Tibial nerve (tissue), 4 donors: ENCODE data around the gene PPP2R3B. TPM values are rescaled to one million over a fixed set of nuclear protein-coding genes. Genes with fewer than 3 reads are reported as not detected.

Experiments used
- DNase-seq, 2 donors: peaks; one replicate each; pipeline ENCODE4 v3.0.0-alpha.2; 2019; ENCODE audit warnings: low spot score in 2 of 2
- H3K27ac ChIP-seq, 4 donors: fragments of 200-600 bp; sonication (generic) in 3 of 4; one replicate each; pipeline ENCODE4 v1.5.1; 2017 to 2019; ENCODE audit warnings: mild to moderate bottlenecking in 1 of 4
- H3K27me3 ChIP-seq, 2 donors: fragments of 200-600 bp; sonication (generic) in 1 of 2; one replicate each; pipeline versions ENCODE4 v1.5.1 to v1.6.0; 2017 to 2019
- H3K36me3 ChIP-seq, 3 donors: fragments of 200-600 bp; sonication (generic); one replicate each; pipeline ENCODE4 v1.5.1; 2018 to 2019
- H3K4me1 ChIP-seq, 4 donors: fragments of 200-600 bp; sonication (generic) in 3 of 4; one replicate each; pipeline ENCODE4 v1.5.1; 2017 to 2019
- H3K4me3 ChIP-seq, 4 donors: fragments of 200-600 bp; sonication (generic) in 3 of 4; one replicate each; pipeline ENCODE4 v1.5.1; 2017 to 2019; ENCODE audit warnings: mild to moderate bottlenecking in 1 of 4, moderate library complexity in 1 of 4
- H3K9me3 ChIP-seq, 4 donors: fragments of 200-600 bp; sonication (generic) in 3 of 4; one replicate each; pipeline ENCODE4 v1.5.1; 2017 to 2019
- EP300 ChIP-seq, 2 donors: sonication (generic); formaldehyde crosslinking; IDR thresholded peaks; one replicate each; pipeline ENCODE4 v1.6.1; 2017; ENCODE audit warnings: antibody characterized with exemption in 2 of 2, mild to moderate bottlenecking in 1 of 2
- POLR2A ChIP-seq, 2 donors: fragments of 450-650 bp; IDR thresholded peaks; one replicate each; pipeline ENCODE4 v1.6.1; 2017; ENCODE audit warnings: antibody characterized with exemption in 2 of 2, mild to moderate bottlenecking in 2 of 2, moderate library complexity in 2 of 2
- WGBS, 2 donors: methylation state at CpG; one replicate each; pipeline ENCODE4 v1.1.5; 2018; 5-methylcytosine and 5-hydroxymethylcytosine counted together
- total RNA-seq, 4 donors: library from RNA; depleted of rRNA; stranded (reverse); fragments of >200 nt; gene quantifications; one replicate each; pipeline ENCODE4 v1.1.0, GENCODE V29; 2016
- TF ChIP-seq, protein P1 (sequence below), 5 experiments: fragments of 200-600 bp in 3 of 5; fragments of 450-650 bp in 2 of 5; sonication (generic) in 3 of 5; IDR thresholded peaks; one replicate each; pipeline ENCODE4 v1.5.1; 2016 to 2019; ENCODE audit warnings: antibody characterized with exemption in 5 of 5, mild to moderate bottlenecking in 3 of 5, moderate library complexity in 2 of 5

PPP2R3B gene
- total RNA-seq, 4 donors from 2014 or later, result 20.4 to 59.4 (median 32.7) TPM

DNA sequence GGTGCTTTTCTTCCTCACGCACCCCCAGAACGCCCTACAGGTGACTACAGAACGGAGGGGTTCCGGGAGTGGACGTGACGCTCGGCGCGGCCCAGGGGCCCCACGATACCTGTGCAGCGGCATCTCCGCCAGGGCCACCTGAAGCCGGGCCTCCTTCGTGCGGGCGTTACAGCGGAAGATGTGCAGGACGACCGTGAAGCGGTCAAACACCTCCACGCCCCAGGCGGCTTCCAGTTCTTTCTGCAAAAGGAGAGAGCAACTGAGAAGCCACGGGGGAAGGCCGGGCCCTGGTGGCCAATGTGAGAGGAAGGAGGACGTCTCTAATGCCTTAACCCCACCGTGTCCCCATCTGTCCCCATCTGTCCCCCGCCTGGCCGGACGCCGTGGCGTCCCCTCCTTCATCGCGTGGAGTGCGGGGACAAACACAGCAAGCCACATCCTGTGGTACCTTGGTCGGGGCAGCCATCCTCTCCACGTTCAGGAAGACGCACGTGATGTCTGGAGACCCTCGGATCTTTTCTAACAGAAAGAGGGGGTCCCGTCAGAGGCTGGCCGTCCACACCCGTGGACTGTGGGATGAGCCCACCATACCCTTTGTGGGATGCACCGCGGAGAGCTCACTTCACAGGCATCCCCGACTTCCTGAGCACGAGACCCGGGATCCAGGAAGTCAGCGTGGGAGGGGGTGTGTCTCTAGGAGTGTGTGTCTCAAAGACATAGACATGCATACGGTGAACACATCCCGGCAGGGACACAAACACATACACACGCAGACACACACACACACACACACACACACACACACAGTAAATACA lies 71.7 kb downstream of the PPP2R3B start:
- H3K27ac ChIP-seq, result no peak overlapping the region
- no peak overlapping the region for H3K4me3 ChIP-seq
- H3K4me1 ChIP-seq, result peaks cover 0 to 21% (median 5%) of the 10 kb centered on the region in 4 donors
- H3K9me3 ChIP-seq, result no peaks in the 10 kb centered on the region
- H3K36me3 ChIP-seq, result peaks cover 10 to 65% (median 12%) of the 10 kb centered on the region in 3 donors
- 90 to 92% methylated on average over 50 of the region's 51 CpGs for WGBS, 2 donors
- no peak for DNase-seq
- no peak for TF ChIP-seq EP300 (IDR thresholded peaks at IDR 0.05)
- no peaks in the 10 kb centered on the region for H3K27me3 ChIP-seq

DNA sequence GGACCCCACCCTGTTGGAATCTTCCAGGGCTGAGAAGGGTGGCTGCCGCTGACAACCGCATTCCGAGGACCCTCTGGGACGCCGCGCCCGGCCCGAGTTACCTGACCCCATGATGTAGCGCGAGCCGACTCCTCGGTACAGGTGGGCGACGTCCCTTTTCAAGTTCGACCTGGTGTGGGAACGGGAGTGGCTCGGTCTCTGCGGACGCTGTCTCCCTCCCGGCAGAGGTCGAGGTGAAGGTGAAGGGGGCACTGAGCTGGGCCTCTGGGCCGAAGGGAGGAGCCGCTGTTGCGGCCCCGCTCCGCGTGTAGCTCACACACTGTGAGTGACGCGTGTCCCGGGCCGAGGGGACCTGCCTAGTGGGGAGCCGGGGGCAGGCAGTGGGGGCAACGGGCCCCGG lies 72.7 kb downstream of the PPP2R3B start:
- DNase-seq, result no peak
- no peaks in the 10 kb centered on the region for H3K9me3 ChIP-seq
- H3K36me3 ChIP-seq, result peaks cover 12 to 74% (median 13%) of the 10 kb centered on the region in 3 donors
- WGBS, 2 donors, result 94 to 96% methylated on average over 34 of the region's 34 CpGs
- peaks cover 0 to 16% (median 0%) of the 10 kb centered on the region in 4 donors for H3K4me1 ChIP-seq
- H3K27me3 ChIP-seq, result no peaks in the 10 kb centered on the region
- H3K27ac ChIP-seq, result no peak overlapping the region
- no peak overlapping the region for H3K4me3 ChIP-seq
- TF ChIP-seq, protein P1, sequence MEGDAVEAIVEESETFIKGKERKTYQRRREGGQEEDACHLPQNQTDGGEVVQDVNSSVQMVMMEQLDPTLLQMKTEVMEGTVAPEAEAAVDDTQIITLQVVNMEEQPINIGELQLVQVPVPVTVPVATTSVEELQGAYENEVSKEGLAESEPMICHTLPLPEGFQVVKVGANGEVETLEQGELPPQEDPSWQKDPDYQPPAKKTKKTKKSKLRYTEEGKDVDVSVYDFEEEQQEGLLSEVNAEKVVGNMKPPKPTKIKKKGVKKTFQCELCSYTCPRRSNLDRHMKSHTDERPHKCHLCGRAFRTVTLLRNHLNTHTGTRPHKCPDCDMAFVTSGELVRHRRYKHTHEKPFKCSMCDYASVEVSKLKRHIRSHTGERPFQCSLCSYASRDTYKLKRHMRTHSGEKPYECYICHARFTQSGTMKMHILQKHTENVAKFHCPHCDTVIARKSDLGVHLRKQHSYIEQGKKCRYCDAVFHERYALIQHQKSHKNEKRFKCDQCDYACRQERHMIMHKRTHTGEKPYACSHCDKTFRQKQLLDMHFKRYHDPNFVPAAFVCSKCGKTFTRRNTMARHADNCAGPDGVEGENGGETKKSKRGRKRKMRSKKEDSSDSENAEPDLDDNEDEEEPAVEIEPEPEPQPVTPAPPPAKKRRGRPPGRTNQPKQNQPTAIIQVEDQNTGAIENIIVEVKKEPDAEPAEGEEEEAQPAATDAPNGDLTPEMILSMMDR (IDR thresholded peaks at IDR 0.05), result no peak
- TF ChIP-seq POLR2A (IDR thresholded peaks at IDR 0.05), result no peak
- TF ChIP-seq EP300 (IDR thresholded peaks at IDR 0.05), result no peak

DNA sequence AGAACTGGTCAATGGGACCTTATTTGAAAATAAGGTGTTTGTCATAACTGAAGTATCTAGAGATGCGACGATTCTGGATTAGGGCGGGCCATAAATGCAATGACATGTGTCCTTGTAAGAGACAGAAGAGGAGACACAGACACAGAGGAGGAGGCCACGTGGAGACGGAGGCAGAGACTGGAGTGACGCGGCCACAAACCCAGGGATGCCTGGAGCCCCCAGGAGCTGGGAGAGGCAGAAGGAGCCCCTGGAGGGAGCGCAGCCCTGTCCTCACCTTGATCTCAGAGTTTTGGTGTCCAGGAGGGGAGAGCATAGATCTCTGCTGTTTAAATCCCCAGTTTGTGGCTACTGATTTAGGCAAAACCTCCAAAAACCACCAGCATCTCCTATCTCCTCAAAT lies 73.2 kb downstream of the PPP2R3B start:
- Histone ChIP-seq H3K4me3 (no peak overlapping the region), H3K27ac (no peak overlapping the region), H3K36me3 (peaks cover 12 to 78% (median 17%) of the 10 kb centered on the region in 3 donors), H3K9me3 (no peaks in the 10 kb centered on the region), H3K4me1 (peaks cover 0 to 16% (median 0%) of the 10 kb centered on the region in 4 donors), H3K27me3 (no peaks in the 10 kb centered on the region)
- DNase-seq, result no peak
- 90 to 98% methylated on average over 8 of the region's 8 CpGs for WGBS, 2 donors
- TF ChIP-seq POLR2A (IDR thresholded peaks at IDR 0.05), result no peak
- TF ChIP-seq, protein P1 (IDR thresholded peaks at IDR 0.05), result no peak
- no peak for TF ChIP-seq EP300 (IDR thresholded peaks at IDR 0.05)

DNA sequence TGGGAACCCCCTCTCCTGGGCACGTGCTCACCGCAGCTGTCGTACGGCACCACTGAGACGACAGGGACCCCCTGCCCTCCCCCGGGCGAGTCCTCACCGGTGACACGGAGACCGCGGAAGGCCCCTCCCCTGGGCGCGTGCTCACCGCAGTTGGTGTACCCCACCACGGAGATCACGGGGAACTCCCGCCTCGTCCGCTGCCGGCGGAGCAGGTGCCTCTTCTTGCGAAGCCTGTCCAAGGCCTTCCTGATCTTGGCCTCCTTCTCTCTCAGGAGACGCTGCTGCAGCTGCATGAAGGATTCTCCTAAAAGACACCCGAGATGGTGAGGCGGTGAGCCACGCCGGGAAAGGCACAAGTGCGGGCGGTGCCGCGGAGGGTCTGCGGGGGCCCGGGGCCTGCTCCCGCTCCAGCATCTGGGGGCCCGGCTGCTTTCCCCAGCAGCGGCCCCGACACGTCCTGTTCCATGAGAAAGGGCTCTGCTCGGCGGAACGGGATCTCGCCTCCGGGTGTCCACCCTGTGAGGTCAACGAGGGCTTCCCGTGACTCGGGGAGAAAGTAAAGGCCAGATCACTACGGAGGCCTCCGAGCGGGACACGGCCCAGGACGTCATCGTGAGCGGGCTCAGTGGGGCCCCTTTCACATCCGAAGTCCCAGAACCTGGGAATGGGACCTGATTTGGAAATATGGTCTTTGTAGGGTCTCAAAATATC lies 73.9 kb downstream of the PPP2R3B start:
- peaks cover 12 to 85% (median 17%) of the 10 kb centered on the region in 3 donors for H3K36me3 ChIP-seq
- no peaks in the 10 kb centered on the region for H3K9me3 ChIP-seq
- peaks cover 0 to 14% (median 0%) of the 10 kb centered on the region in 4 donors for H3K4me1 ChIP-seq
- no peak overlapping the region for H3K27ac ChIP-seq
- H3K27me3 ChIP-seq, result no peaks in the 10 kb centered on the region
- H3K4me3 ChIP-seq, result no peak overlapping the region
- 88 to 92% methylated on average over 39 to 49 of the region's 54 CpGs for WGBS, 2 donors
- no peak for TF ChIP-seq EP300 (IDR thresholded peaks at IDR 0.05)
- no peak for TF ChIP-seq POLR2A (IDR thresholded peaks at IDR 0.05)
- TF ChIP-seq, protein P1 (IDR thresholded peaks at IDR 0.05), result no peak
- no peak for DNase-seq

DNA sequence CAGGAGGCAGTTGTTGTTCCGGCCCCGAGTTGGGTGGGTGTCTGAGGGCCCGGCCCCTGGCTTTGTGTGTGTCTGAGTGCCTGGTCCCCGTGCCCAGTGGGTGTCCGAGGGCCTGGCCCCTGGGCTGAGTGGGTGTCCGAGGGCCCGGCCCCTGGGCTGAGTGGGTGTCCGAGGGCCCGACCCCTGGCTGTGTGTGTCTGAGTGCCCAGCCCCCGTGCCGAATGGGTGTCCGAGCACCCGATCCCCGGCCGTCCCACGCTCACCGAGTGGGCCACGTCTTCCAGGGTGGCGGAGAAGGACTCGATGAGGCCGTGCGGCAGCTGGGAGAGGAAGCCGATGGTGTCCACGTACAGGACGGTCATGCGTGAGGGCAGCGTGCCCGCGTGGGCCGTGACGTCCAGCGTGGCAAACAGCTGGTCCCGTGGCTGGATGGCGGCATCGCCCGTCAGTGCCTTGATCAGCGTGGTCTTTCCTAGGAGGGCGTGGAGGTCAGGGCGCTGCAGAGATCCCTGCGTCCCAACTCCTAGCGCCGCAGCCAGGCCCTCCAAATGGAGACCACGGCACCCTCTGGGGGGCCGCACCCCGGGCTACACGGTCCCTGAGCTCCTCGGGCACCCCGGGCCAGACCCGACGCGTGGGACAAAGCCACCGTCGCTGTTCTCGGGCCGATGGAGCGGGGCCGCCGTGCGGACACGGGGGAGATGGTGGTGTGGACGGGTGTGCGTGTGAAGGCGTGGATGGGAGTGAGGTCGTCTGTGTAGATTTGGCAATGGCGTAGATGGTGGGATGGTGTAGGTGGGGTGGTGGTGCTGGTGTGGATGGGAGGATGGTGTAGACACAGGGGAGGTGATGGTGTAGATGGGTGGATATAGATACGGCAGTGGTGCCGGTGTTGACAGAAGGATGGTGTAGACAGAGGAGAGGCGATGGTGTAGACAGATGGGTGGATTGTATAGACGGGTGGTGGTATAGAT lies 75.3 kb downstream of the PPP2R3B start:
- Histone ChIP-seq H3K9me3 (no peaks in the 10 kb centered on the region), H3K4me1 (peaks cover 0 to under 1% (median 0%) of the 10 kb centered on the region in 4 donors), H3K4me3 (no peak overlapping the region), H3K27ac (no peak overlapping the region), H3K27me3 (no peaks in the 10 kb centered on the region), H3K36me3 (peaks cover 16 to 91% (median 25%) of the 10 kb centered on the region in 3 donors)
- 92 to 97% methylated on average over 41 to 55 of the region's 69 CpGs for WGBS, 2 donors
- TF ChIP-seq, protein P1 (IDR thresholded peaks at IDR 0.05), result no peak
- TF ChIP-seq POLR2A (IDR thresholded peaks at IDR 0.05) (no peak), EP300 (IDR thresholded peaks at IDR 0.05) (no peak)
- no peak for DNase-seq
